K562 (cell line): Measurements from ENCODE around the gene CD160. TPM values are rescaled to one million over a fixed set of nuclear protein-coding genes. Genes with fewer than 3 reads are reported as not detected.

Source experiments
- ATAC-seq: fragments of 200-7000 bp; cut with Tn5 transposase; 3 replicates; pipeline ENCODE4 v1.9.1; 2020; ENCODE audit warnings: moderate library complexity
- BruUV-seq: library from RNA; stranded (reverse); fragments of 400-500 nt; replicated peaks from 2 replicates; lab custom pipeline; 2021; lab: Mats Ljungman, UMichigan
- CTCF ChIA-PET: fragments of 300-600 bp; formaldehyde crosslinking; extraction: SDS; loops from one replicate; lab custom pipeline; 2021; ENCODE audit warnings: low intra/inter-chr PET ratio; lab: Yijun Ruan, JAX
- POLR2A ChIA-PET: fragments of 300-600, 350-650 bp; sonication (Branson Sonifier 250); formaldehyde crosslinking; extraction: SDS; loops from one replicate; lab custom pipeline; 2021; ENCODE audit warnings: antibody characterized with exemption, inconsistent platforms; lab: Yijun Ruan, JAX
- DNase-seq, 4 experiments: peaks; one replicate each; pipeline versions ENCODE4 v3.0.0 to v3.0.0-alpha.2; 2011 to 2018; ENCODE audit warnings: low spot score in 3 of 4, mixed read lengths in 3 of 4; ENCODE audit errors: extremely low read depth in 1 of 4
- FAIRE-seq: peaks from 2 replicates; lab custom pipeline; 2011; peaks lifted over from hg19 to GRCh38; lab: Jason Lieb, UNC
- H2AFZ ChIP-seq: 2 replicates; pipeline ENCODE4 v1.6.0; 2011; ENCODE audit warnings: low read depth, low read length, control low read depth, inconsistent platforms
- H3K27ac ChIP-seq: fragments of 200-600 bp; 3 replicates; pipeline ENCODE4 v1.8.0; 2011; ENCODE audit warnings: low read depth, mild to moderate bottlenecking, control low read depth, inconsistent platforms, low read length, moderate library complexity, mixed read lengths; ENCODE audit errors: extremely low read depth
- H3K27me3 ChIP-seq, 2 experiments: fragments of 300-600 bp in 1 of 2; 2 replicates in 1 of 2; 3 replicates in 1 of 2; pipeline versions ENCODE4 v1.6.0 to v1.8.0; 2011; ENCODE audit warnings: inconsistent platforms in 2 of 2, low read length in 2 of 2, mild to moderate bottlenecking in 1 of 2, mixed read lengths in 1 of 2, moderate library complexity in 1 of 2; ENCODE audit not compliant: control insufficient read depth in 2 of 2, insufficient read depth in 2 of 2
- H3K36me3 ChIP-seq: fragments of 300-600 bp; 3 replicates; pipeline ENCODE4 v1.8.0; 2011; ENCODE audit warnings: mild to moderate bottlenecking, low read length, inconsistent platforms; ENCODE audit not compliant: control insufficient read depth, insufficient read depth
- H3K4me1 ChIP-seq, 2 experiments: fragments of 200-600 bp in 1 of 2; replicated peaks in 1 of 2; 2 replicates in 1 of 2; 3 replicates in 1 of 2; pipeline versions ENCODE4 v1.5.1 to v1.8.0; 2011; ENCODE audit warnings: inconsistent platforms in 2 of 2, low read length in 2 of 2, mild to moderate bottlenecking in 1 of 2, mixed read lengths in 1 of 2, moderate library complexity in 1 of 2; ENCODE audit not compliant: control insufficient read depth in 2 of 2, insufficient read depth in 2 of 2
- H3K4me2 ChIP-seq: 2 replicates; pipeline ENCODE4 v1.6.1; 2011; ENCODE audit warnings: low read length, control low read depth, inconsistent platforms, mixed read lengths; ENCODE audit not compliant: insufficient read depth
- H3K4me3 ChIP-seq: fragments of 200-600 bp; sonication (generic), shearing (Covaris generic); 2 replicates; pipeline ENCODE4 v1.5.1; 2016; ENCODE audit warnings: control low read depth, inconsistent platforms
- H3K79me2 ChIP-seq: fragments of 200-600 bp; 3 replicates; pipeline ENCODE4 v1.8.0; 2011; ENCODE audit warnings: low read length, inconsistent platforms; ENCODE audit not compliant: control insufficient read depth, insufficient read depth
- H3K9ac ChIP-seq, 2 experiments: 2 replicates each; pipeline versions ENCODE4 v1.6.0 to v1.6.1; 2011; ENCODE audit warnings: low read depth in 2 of 2, low read length in 2 of 2, control low read depth in 1 of 2, inconsistent platforms in 1 of 2, mild to moderate bottlenecking in 1 of 2, mixed read lengths in 1 of 2; ENCODE audit not compliant: insufficient read depth in 1 of 2
- H3K9me1 ChIP-seq: one replicate; pipeline ENCODE4 v1.6.0; 2011; ENCODE audit warnings: inconsistent platforms, mild to moderate bottlenecking, low read length, moderate library complexity; ENCODE audit not compliant: control insufficient read depth, insufficient read depth
- H3K9me3 ChIP-seq: replicated peaks from 2 replicates; pipeline ENCODE4 v1.5.1; 2011; ENCODE audit warnings: low read depth, low read length, inconsistent platforms; ENCODE audit not compliant: control insufficient read depth, insufficient read depth
- H4K20me1 ChIP-seq: replicated peaks from 2 replicates; pipeline ENCODE4 v1.6.1; 2011; ENCODE audit warnings: low read length, inconsistent platforms, mixed read lengths; ENCODE audit not compliant: control insufficient read depth, insufficient read depth
- MAFG ChIP-seq: fragments of 450-650 bp; conservative IDR thresholded peaks from 2 replicates; pipeline ENCODE4 v1.6.1; 2016; ENCODE audit warnings: missing genetic modification characterization, missing compliant biosample characterization
- RFX1 ChIP-seq: fragments of 450-650 bp; IDR thresholded peaks from 2 replicates; pipeline ENCODE4 v1.6.1; 2016; ENCODE audit warnings: mild to moderate bottlenecking, moderate library complexity
- SAFB2 ChIP-seq: fragments of 200-400 bp; formaldehyde crosslinking; IDR thresholded peaks from 2 replicates; pipeline ENCODE4 v1.6.1; 2018; ENCODE audit warnings: borderline replicate concordance, low read length, low read depth, moderate library complexity; ENCODE audit not compliant: severe bottlenecking
- ZNF174 ChIP-seq: fragments of 250-450 bp; sonication (Bioruptor Pico); IDR thresholded peaks from 2 replicates; pipeline ENCODE4 v1.4.0; 2020; ENCODE audit warnings: mild to moderate bottlenecking
- ZNF316 ChIP-seq: fragments of 450-650 bp; IDR thresholded peaks from 2 replicates; pipeline ENCODE4 v1.6.1; 2016
- ZNF583 ChIP-seq: fragments of 250-450 bp; sonication (Bioruptor Pico); IDR thresholded peaks from 2 replicates; pipeline ENCODE4 v1.4.0; 2020
- WGBS: fragments of 100-300 bp; shearing (Covaris generic); methylation state at CpG from one replicate; pipeline ENCODE4 v1.1.6; 2016; ENCODE audit warnings: low coverage, mixed read lengths; ENCODE audit not compliant: insufficient coverage; ENCODE audit errors: missing lambda C conversion rate; 5-methylcytosine and 5-hydroxymethylcytosine counted together
- in situ Hi-C: fragments of 300-500 bp; cut with MboI; formaldehyde crosslinking; loops from 4 replicates; pipeline ENCODE4 v1.15.0; 2018; ENCODE audit warnings: inconsistent platforms, mixed read lengths
- intact Hi-C: fragments of 100-400 bp; cut with micrococcal nuclease; formaldehyde crosslinking; loops from 2 replicates; pipeline ENCODE4 v1.14.2; 2022
- polyA plus RNA-seq, 8 experiments: library from polyadenylated mRNA; depleted of rRNA in 4 of 8; stranded (reverse) in 5 of 8; unstranded in 3 of 8; fragments of >200 nt; fragmentation: Nextera tagmentation in 2 of 8; fragmentation: Illumina TruSeq in 1 of 8; extraction: Ambion mirVana in 2 of 8; extraction: Trizol in 1 of 8; gene quantifications; 2 replicates each; pipeline versions ENCODE4 v1.2.1 to v1.2.3, GENCODE V29; 2011 to 2014; ENCODE audit warnings: inconsistent platforms in 1 of 8, missing spikeins in 1 of 8
- total RNA-seq, 7 experiments: library from RNA; depleted of rRNA in 6 of 7; stranded (reverse); fragments of >200 nt in 6 of 7; fragmentation: Illumina TruSeq in 2 of 7; extraction: Trizol in 2 of 7; gene quantifications; 2 replicates each; pipeline versions ENCODE4 v1.2.1 to v1.2.3, GENCODE V29; 2011 to 2021; ENCODE audit warnings: low replicate concordance in 1 of 7
- TF ChIP-seq, protein P1 (sequence below): fragments of 250-450 bp; sonication (Bioruptor Pico); IDR thresholded peaks from 2 replicates; pipeline ENCODE4 v1.5.0; 2021
- TF ChIP-seq, protein P2 (sequence below): fragments of 250-450 bp; sonication (Bioruptor Pico); IDR thresholded peaks from 2 replicates; pipeline ENCODE4 v1.4.0; 2020; ENCODE audit warnings: mild to moderate bottlenecking, moderate library complexity, borderline replicate concordance
- TF ChIP-seq, protein P3 (sequence below), 2 experiments: fragments of 450-650 bp in 1 of 2; sonication (generic) in 1 of 2; formaldehyde crosslinking in 1 of 2; IDR thresholded peaks in 1 of 2; conservative IDR thresholded peaks in 1 of 2; 2 replicates each; pipeline versions ENCODE4 v1.6.1 to v1.8.1; 2016 to 2023; ENCODE audit warnings: mild to moderate bottlenecking in 2 of 2, moderate library complexity in 2 of 2, inconsistent platforms in 1 of 2, missing genetic modification reagents in 1 of 2

Gene CD160
- total and polyA plus RNA-seq, 9 of the 15 experiments (the other 6 are each of a cell fraction or from before 2014, with no cell fraction given): 0.01 TPM; not detected in 8

- Histone ChIP-seq H4K20me1 (no peaks in the 10 kb centered on the region), H3K4me1 (peaks cover 0 to 6% of the 10 kb centered on the region in 2 experiments; a peak in 2 of 5 replicates), H3K79me2 (no peaks in the 10 kb centered on the region), H3K4me3 (no peak overlapping the region), H3K36me3 (peaks cover 12% of the 10 kb centered on the region; the same call in 2 of the 3 replicates), H3K27ac (no peak overlapping the region), H3K27me3 (no peaks in the 10 kb centered on the region), H3K9me3 (no peaks in the 10 kb centered on the region), H3K9ac (no peak overlapping the region), H2AFZ (no peak overlapping the region), H3K4me2 (no peak overlapping the region), H3K9me1 (no peaks in the 10 kb centered on the region)
- WGBS: 95% methylated on average over 1 of the region's 1 CpG
- in situ Hi-C loops: no loop called here
- CTCF ChIA-PET: no interaction called here
- ATAC-seq: peak; percentile 31; the same call in 2 of the 3 replicates
- TF ChIP-seq RFX1 (0 out of 2 replicates have a peak, but pooled peaks have one; percentile 8), SAFB2 (no peak)
- POLR2A ChIA-PET: no interaction called here
- intact Hi-C loops: no loop called here
- peak; percentile 46 for FAIRE-seq
- no TSS peak for BruUV-seq
- no peak for DNase-seq
These were observed 58.8 kb downstream of the CD160 start for GRCh38 chr1:145778146-145778540.

GRCh38 chr1:145782272-145783099 is 63.2 kb downstream of the CD160 start:
- Histone ChIP-seq H3K27ac (no peak overlapping the region), H3K9me1 (no peaks in the 10 kb centered on the region), H3K9ac (no peak overlapping the region), H2AFZ (no peak overlapping the region), H3K4me2 (no peak overlapping the region), H4K20me1 (no peaks in the 10 kb centered on the region), H3K4me1 (peaks cover 0 to 3% of the 10 kb centered on the region in 2 experiments; a peak in 1 of 5 replicates), H3K9me3 (no peaks in the 10 kb centered on the region), H3K36me3 (peaks cover 10% of the 10 kb centered on the region; the same call in 2 of the 3 replicates), H3K79me2 (no peaks in the 10 kb centered on the region), H3K27me3 (no peaks in the 10 kb centered on the region), H3K4me3 (no peak overlapping the region)
- ChIA-PET POLR2A (interaction anchor here (1.2 kb wide), 1 partner anchor 13 kb away, joined by 4 read pairs; no protein-coding TSS in a partner anchor), CTCF (no interaction called here)
- FAIRE-seq (no peak), DNase-seq (no peak), ATAC-seq (no peak)
- intact Hi-C loops: no loop called here
- in situ Hi-C loops: no loop called here
- no TSS peak for BruUV-seq
- 76% methylated on average over 10 of the region's 10 CpGs for WGBS
- TF ChIP-seq ZNF583 (CRISPR knock-in tag) (no peak), ZNF316 (peak; percentile 47), ZNF174 (CRISPR knock-in tag) (no peak), MAFG (tag) (0 out of 2 replicates have a peak, but pooled peaks have one; percentile 19)
- TF ChIP-seq, protein P1, sequence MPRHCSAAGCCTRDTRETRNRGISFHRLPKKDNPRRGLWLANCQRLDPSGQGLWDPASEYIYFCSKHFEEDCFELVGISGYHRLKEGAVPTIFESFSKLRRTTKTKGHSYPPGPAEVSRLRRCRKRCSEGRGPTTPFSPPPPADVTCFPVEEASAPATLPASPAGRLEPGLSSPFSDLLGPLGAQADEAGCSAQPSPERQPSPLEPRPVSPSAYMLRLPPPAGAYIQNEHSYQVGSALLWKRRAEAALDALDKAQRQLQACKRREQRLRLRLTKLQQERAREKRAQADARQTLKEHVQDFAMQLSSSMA (CRISPR knock-in tag): no peak
- TF ChIP-seq, protein P2, sequence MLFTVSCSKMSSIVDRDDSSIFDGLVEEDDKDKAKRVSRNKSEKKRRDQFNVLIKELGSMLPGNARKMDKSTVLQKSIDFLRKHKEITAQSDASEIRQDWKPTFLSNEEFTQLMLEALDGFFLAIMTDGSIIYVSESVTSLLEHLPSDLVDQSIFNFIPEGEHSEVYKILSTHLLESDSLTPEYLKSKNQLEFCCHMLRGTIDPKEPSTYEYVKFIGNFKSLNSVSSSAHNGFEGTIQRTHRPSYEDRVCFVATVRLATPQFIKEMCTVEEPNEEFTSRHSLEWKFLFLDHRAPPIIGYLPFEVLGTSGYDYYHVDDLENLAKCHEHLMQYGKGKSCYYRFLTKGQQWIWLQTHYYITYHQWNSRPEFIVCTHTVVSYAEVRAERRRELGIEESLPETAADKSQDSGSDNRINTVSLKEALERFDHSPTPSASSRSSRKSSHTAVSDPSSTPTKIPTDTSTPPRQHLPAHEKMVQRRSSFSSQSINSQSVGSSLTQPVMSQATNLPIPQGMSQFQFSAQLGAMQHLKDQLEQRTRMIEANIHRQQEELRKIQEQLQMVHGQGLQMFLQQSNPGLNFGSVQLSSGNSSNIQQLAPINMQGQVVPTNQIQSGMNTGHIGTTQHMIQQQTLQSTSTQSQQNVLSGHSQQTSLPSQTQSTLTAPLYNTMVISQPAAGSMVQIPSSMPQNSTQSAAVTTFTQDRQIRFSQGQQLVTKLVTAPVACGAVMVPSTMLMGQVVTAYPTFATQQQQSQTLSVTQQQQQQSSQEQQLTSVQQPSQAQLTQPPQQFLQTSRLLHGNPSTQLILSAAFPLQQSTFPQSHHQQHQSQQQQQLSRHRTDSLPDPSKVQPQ (CRISPR knock-in tag): no peak
- TF ChIP-seq, protein P3, sequence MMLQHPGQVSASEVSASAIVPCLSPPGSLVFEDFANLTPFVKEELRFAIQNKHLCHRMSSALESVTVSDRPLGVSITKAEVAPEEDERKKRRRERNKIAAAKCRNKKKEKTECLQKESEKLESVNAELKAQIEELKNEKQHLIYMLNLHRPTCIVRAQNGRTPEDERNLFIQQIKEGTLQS (IDR thresholded peaks at IDR 0.05): peak; percentile 55; the same call in 1 of the 2 replicates
- TF ChIP-seq, protein P3 (CRISPR knock-in tag; conservative IDR thresholded peaks at IDR 0.05): no peak
